NCI-H748 (cell line): ENCODE measurements around the gene ADD1.

Experiments
- DNase-seq: peaks from one replicate; lab custom pipeline; 2025; ENCODE audit not compliant: unreplicated experiment; lab: John Stamatoyannopoulos, UW

The ADD1 gene

DNA sequence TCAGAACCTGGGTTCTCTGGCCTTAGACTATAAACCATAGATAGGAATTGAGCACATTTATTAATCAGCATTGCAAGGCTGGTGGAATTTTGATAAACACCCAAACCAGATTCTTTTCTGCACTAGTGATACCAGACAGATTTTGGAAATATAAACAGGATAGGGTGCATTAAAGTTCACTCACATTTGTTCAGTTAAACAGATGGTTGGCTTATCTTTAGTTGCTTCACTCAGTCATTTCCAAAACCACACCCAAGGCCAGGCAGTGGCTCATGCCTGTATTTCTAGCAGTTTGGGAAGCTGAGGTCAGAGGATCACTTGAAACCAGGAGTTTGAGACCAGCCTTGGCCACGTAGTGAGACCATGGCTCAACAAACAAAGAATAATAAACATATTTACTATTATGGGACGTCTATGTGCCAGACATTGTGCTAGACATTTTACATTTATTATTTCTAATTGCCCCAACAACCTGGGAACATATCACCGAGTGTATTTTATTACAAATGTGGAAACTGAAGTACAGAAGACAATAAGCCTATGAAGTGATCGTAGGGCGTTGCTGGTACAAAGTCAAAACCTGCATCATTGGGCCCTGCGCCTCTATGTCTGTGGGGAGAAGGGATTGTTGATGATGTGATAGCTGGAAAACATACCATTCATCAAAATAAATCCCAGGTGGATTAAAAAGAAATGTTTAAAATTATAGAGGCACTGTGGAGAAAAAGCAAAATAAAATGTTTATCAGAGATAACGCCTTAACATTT lies 15.0 kb downstream of the ADD1 start:
- DNase-seq, result no peak

DNA sequence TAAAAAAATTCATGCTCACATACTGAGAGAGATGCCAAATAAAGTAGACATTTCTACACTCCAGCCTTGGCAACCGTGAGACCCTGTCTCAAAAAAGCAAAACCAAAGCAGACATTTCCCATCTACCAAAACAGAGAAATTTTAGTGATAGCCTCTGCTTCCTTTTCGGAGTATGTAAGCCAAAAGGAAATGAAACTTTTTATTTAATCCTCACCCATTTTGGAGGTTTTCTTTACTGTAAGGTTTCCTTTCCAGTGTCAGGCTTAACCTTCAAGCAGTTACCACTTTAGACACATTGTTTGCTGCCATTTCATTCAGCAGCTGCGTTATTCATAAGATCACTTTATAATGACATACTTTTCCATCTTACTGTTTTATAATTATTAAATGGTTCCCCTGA lies 15.9 kb downstream of the ADD1 start:
- DNase-seq, result no peak

DNA sequence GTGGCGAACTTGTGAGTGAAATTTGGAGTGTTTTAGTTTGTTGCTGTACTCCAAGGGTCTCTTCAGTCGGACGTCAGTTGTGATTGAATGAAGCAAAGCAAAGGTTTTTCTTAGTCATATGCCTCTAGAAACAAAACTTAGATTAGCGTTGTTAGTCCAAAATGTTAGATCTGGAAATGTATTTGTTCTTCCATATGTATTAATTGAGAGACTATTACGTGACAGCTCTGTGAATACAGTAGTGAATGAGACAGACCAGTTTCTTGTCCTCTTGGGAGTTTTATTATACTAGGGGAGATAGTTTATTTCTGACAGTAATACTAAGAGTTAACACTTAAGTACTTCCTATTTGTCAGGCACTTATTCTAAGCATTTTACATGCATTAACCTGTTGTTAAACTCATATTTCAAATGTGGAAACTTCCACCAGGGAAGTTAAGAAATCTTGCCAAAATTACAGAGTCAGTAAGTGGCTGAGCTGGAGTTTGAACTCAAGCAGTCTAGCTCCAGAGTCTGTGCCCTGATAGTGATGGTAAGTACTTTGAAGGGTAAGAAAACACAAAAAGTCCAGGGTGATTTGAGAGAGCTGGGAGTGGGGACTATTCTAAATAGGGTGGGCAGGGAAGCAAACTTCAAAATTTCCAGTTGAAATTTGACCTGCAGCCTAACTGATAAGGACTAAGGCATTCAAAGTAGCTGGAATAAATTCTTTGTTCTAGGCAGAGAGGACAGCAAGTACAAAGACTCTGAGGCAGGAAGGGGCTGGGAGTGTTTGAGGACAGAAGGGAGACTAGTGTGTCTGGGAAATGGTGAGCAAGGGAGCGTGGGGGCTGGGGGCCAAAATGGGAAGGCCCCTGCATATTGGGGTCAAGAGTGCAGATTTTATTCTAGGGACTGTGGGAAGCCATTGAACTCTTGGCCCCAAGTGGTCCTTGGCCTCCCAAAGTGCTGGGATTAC lies 17.0 kb downstream of the ADD1 start:
- no peak for DNase-seq

DNA sequence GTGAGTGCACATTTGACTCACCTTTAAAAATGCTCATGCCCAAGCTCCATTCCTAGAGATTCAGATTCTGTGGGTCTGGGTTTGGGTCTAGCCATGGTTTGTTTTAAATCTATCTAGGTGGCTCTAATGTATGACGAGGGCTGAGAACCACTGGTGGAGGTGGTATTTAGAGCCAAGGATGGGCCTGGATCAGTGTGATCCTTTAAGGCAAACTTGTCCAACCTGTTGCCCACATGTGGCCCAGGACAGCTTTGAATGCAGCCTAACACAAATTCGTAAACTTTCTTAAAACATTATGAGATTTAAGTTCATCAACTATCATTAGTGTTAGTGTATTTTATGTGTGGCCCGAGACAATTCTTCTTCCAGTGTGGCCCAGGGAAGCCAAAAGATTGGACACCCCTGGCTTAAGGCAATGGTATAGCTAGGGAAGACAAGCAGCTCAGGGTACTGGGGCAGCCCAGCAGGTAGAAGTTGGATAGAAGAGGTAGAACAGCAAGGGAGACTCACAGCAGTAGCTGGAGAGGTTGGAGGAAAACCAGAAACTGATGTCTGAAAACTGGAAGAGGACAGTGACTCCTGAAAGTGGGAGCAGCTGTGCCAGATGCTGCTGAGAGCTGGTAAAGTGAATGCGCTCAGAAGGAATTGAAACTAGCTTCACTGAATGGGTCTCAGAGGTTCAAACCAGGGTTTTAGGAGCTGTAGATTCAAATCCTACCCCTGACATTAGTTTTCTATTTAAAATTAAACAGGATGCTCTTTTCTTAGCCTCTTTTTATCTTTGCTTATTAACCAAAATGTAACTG lies 18.2 kb downstream of the ADD1 start:
- no peak for DNase-seq

DNA sequence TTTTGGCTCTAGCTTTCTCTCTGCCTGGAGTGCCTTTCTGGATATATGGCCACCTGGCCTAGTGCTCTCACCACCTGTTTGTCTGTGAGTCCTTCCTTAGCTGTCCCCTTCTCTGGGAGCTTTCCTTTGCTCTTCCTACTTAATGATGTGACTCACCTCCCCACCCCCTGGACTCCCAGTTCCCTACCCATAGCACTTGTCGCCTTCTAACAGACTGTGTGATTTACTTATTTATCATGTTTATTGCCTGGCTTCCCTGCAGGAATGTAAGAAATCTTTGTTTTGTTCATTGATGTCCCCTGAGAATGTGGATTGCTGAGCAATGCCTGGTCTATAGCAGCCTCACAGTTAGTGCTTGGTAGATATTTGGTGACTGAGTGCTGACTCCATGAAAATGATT lies 18.9 kb downstream of the ADD1 start:
- no peak for DNase-seq

DNA sequence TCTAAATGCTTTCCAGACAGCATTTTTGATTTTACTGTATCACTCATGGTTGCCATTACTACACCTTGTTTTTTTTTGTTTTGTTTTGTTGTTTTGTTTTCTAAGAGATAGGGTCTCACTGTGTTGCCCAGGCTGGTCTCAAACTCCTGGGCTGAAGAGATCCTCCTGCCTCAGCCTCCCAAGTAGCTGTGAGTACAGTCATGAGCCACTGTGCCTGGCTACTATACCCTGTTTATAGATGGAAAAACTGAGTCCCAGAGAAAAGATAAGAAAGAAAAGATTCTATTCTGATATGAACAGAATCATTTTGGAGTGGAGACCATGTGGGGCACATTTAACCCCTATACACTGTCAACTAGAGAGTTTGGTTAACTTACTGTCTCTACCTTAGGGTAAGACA lies 20.0 kb downstream of the ADD1 start:
- no peak for DNase-seq

- no peak for DNase-seq
These were observed 21.6 kb downstream of the ADD1 start for GRCh38 chr4:2865196-2865780.

DNA sequence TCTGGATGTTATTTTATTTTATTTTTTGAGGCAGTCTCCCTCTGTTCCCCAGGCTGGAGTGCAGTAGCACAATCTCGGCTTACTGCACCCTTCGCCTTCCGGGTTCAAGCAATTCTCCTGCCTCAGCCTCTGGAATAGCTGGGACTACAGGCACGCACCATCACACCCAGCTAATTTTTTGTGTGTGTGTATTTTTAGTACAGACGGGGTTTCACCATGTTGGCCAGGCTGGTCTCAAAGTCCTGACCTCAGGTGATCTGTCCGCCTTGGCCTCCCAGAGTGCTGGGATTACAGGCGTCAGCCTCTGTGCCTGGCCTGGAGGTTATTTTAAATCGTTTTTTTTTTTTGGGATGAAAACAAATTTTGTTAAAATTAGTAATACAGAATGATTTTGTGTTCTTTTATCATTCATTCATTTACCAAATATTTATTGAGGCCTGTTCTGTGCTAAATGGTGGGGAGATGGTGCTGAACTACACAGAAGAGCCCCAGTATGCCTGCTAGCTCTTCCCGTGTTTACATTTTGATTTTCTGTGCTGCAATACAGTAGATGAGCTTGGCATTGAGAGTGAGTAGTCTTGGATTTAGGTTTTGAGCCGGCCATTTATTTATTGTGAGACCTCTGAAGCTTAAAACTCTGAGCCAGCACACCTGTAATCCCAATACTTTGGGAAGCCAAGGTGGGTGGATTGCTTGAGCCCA lies 22.7 kb downstream of the ADD1 start:
- DNase-seq, result no peak

GRCh38 chr4:2866891-2867290 lies 23.2 kb downstream of the ADD1 start:
- DNase-seq, result no peak

- DNase-seq, result no peak
These were observed 24.3 kb downstream of the ADD1 start for GRCh38 chr4:2867758-2868491.

DNA sequence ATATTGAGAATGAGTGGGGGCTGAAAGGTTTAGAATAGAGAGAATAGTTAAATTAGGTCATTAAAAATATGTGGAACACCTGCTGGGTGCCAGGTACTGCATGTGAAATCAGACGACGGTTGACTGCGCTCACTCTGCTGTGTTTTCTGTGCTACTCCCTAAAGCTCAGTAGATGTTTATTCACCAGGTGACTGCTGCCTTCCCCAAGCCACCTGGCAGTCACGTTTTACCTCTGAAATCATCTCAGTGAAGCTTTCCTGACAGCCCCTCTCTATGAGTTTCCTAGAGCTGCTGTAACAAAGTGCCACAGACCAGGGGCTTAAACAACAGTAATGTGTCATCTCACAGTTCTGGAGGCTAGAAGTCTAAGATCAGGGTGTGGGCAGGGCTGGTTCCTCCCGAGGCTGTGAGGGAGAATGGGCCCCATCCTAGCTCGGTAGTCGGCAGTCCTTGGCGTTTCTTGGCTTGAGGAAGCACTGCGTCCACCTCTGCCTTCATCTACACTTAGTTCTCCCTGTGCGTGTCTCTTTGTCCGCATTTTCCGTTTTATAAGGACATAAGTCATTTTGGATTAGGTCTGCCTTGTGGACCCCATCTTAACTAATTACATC lies 25.3 kb downstream of the ADD1 start:
- no peak for DNase-seq

- no peak for DNase-seq
These were observed 26.0 kb downstream of the ADD1 start for GRCh38 chr4:2869659-2870058.

DNA sequence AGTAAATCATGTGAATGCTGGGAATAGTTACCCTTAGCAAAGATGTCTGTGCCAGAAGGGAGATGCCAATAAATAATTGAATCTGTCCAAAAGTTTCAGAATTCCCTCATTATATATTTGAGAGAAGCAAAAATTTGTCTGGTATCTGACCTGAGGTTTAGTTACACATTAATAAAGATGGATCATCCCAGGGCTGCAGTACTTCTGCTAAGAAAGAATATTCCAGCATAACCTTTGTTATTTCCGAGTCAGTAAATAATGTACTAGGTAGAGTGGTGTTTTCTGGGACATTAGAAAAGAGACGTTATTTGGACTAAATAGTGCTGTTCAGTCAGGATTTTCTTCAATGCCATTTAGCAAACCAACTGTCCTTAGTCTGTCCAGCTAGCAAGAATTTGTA lies 26.4 kb downstream of the ADD1 start:
- DNase-seq, result no peak

- DNase-seq, result no peak
These were observed 27.8 kb downstream of the ADD1 start for GRCh38 chr4:2871466-2871865.

- DNase-seq, result no peak
These were observed 28.3 kb downstream of the ADD1 start for GRCh38 chr4:2871911-2872310.

GRCh38 chr4:2873329-2873728 lies 29.7 kb downstream of the ADD1 start:
- DNase-seq, result no peak

- DNase-seq, result no peak
These were observed 31.2 kb downstream of the ADD1 start for GRCh38 chr4:2874861-2875260.

DNA sequence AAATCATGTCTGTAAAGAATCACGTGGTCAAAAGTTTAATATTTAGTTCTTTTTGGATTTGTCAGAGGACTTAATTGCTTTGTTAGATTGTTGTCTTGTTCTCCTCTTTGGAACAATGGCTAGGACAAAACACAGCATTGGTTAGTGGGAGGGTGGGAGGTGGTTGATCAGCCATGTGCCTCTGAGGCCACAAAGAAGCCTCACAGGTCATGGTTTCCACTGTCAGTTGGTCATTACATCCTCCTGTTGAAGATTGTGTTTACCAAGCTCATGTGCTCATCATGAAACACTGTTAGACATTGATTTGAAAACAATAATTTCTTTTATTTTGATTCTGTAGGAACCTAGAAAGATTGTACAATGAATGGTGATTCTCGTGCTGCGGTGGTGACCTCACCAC lies 31.9 kb downstream of the ADD1 start:
- DNase-seq, result no peak

DNA sequence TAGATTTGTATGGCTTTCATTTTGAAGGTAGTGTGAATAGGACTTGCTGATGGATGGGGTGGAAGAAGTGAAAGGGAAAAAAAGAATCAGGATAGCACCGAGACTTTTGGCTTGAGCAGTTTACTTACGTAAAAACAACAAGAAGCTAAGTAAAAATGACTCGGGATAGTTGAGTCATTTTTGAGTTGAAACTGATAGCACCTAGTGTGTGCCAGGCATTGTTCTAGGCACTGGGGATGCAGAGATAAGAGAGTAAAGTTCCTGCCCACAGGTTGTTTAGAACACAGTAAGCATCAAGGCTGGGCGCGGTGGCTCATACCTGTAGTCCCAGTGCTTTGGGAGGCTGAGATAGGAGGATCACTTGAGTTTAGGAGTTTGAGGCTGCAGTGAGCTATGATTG lies 34.7 kb downstream of the ADD1 start:
- DNase-seq, result no peak
